ENCODE data around the gene NENF.

NENF gene

GRCh38 chr1:212482637-212483441 lies 50.1 kb downstream of the NENF start:
- Histone ChIP-seq H3K9me2 (replicated peaks; ENCODE audit: insufficient read depth, low read length) (no peaks in the 10 kb centered on the region), H3K9me3 (replicated peaks; ENCODE audit: insufficient read depth, low read length) (no peaks in the 10 kb centered on the region), H3K79me2 (ENCODE audit: low read length) (no peaks in the 10 kb centered on the region), H3K27ac (ENCODE audit: low read length) (no peak overlapping the region), H2AFZ (ENCODE audit: low read length) (no peak overlapping the region), H3K27me3 (replicated peaks; ENCODE audit: insufficient read depth, low read length) (no peaks in the 10 kb centered on the region), H3K36me3 (replicated peaks; ENCODE audit: insufficient read depth, low read length) (no peaks in the 10 kb centered on the region), H3K4me1 (ENCODE audit: low read length) (no peaks in the 10 kb centered on the region), H3K9ac (ENCODE audit: low read length) (no peak overlapping the region), H4K20me1 (ENCODE audit: insufficient read depth, low read length) (no peaks in the 10 kb centered on the region), H3K4me2 (ENCODE audit: low read depth, low read length) (no peak overlapping the region), H3F3A (ENCODE audit: insufficient read depth, low read length) (no peaks in the 10 kb centered on the region), H3K4me3 (ENCODE audit: low read length) (no peak overlapping the region)
- no peak for DNase-seq
- TF ChIP-seq CTCF (IDR thresholded peaks at IDR 0.05; ENCODE audit: low read length) = no peak
- TF ChIP-seq EZH2 (optimal IDR thresholded peaks at IDR 0.05; ENCODE audit: low read depth, low read length) = no peak
- no peak for TF ChIP-seq EZH2phosphoT487 (IDR thresholded peaks at IDR 0.05; ENCODE audit: low read length)

- Histone ChIP-seq H3K4me3 (ENCODE audit: low read length) (no peak overlapping the region), H3K27ac (ENCODE audit: low read length) (no peak overlapping the region), H3K4me2 (ENCODE audit: low read depth, low read length) (no peak overlapping the region), H3K36me3 (replicated peaks; ENCODE audit: insufficient read depth, low read length) (no peaks in the 10 kb centered on the region), H3K9me2 (replicated peaks; ENCODE audit: insufficient read depth, low read length) (no peaks in the 10 kb centered on the region), H3K79me2 (ENCODE audit: low read length) (no peaks in the 10 kb centered on the region), H3K4me1 (ENCODE audit: low read length) (peaks cover 20% of the 10 kb centered on the region), H3K9me3 (replicated peaks; ENCODE audit: insufficient read depth, low read length) (no peaks in the 10 kb centered on the region), H3F3A (ENCODE audit: insufficient read depth, low read length) (peaks cover 9% of the 10 kb centered on the region), H3K27me3 (replicated peaks; ENCODE audit: insufficient read depth, low read length) (no peaks in the 10 kb centered on the region), H4K20me1 (ENCODE audit: insufficient read depth, low read length) (no peaks in the 10 kb centered on the region), H2AFZ (ENCODE audit: low read length) (no peak overlapping the region), H3K9ac (ENCODE audit: low read length) (no peak overlapping the region)
- DNase-seq = no peak
- no peak for TF ChIP-seq EZH2 (optimal IDR thresholded peaks at IDR 0.05; ENCODE audit: low read depth, low read length)
- no peak for TF ChIP-seq EZH2phosphoT487 (IDR thresholded peaks at IDR 0.05; ENCODE audit: low read length)
- TF ChIP-seq CTCF (IDR thresholded peaks at IDR 0.05; ENCODE audit: low read length) = no peak
These were observed 52.2 kb downstream of the NENF start for GRCh38 chr1:212484701-212485570.

GRCh38 chr1:212485571-212485912 lies 52.8 kb downstream of the NENF start:
- DNase-seq = no peak
- Histone ChIP-seq H3K36me3 (replicated peaks; ENCODE audit: insufficient read depth, low read length) (no peaks in the 10 kb centered on the region), H3K27me3 (replicated peaks; ENCODE audit: insufficient read depth, low read length) (no peaks in the 10 kb centered on the region), H3K9me3 (replicated peaks; ENCODE audit: insufficient read depth, low read length) (no peaks in the 10 kb centered on the region), H3K4me1 (ENCODE audit: low read length) (peaks cover 20% of the 10 kb centered on the region), H3K9ac (ENCODE audit: low read length) (no peak overlapping the region), H3K9me2 (replicated peaks; ENCODE audit: insufficient read depth, low read length) (no peaks in the 10 kb centered on the region), H2AFZ (ENCODE audit: low read length) (no peak overlapping the region), H3K4me2 (ENCODE audit: low read depth, low read length) (no peak overlapping the region), H3K4me3 (ENCODE audit: low read length) (no peak overlapping the region), H3F3A (ENCODE audit: insufficient read depth, low read length) (peaks cover 9% of the 10 kb centered on the region), H4K20me1 (ENCODE audit: insufficient read depth, low read length) (no peaks in the 10 kb centered on the region), H3K79me2 (ENCODE audit: low read length) (no peaks in the 10 kb centered on the region), H3K27ac (ENCODE audit: low read length) (no peak overlapping the region)
- no peak for TF ChIP-seq CTCF (IDR thresholded peaks at IDR 0.05; ENCODE audit: low read length)
- no peak for TF ChIP-seq EZH2phosphoT487 (IDR thresholded peaks at IDR 0.05; ENCODE audit: low read length)
- no peak for TF ChIP-seq EZH2 (optimal IDR thresholded peaks at IDR 0.05; ENCODE audit: low read depth, low read length)
